GM19468 (cell line): ENCODE measurements around the gene NPAS2.

Source experiments
- ATAC-seq: cut with Tn5 transposase; IDR thresholded peaks from one replicate; pipeline ENCODE4 v1.9.1; 2021; ENCODE audit warnings: mild to moderate bottlenecking, moderate library complexity, moderate number of reproducible peaks; ENCODE audit not compliant: unreplicated experiment; ENCODE audit errors: extremely low read depth

NPAS2 gene

GRCh38 chr2:100852447-100852846 is 32.5 kb downstream of the NPAS2 start:
- no peak for ATAC-seq

GRCh38 chr2:100852999-100853908 is 33.3 kb downstream of the NPAS2 start:
- no peak for ATAC-seq

- no peak for ATAC-seq
These were observed 34.2 kb downstream of the NPAS2 start for GRCh38 chr2:100853909-100854810.

- ATAC-seq = no peak
These were observed 35.1 kb downstream of the NPAS2 start for GRCh38 chr2:100855084-100855483.

GRCh38 chr2:100855606-100856005 is 35.7 kb downstream of the NPAS2 start:
- ATAC-seq = no peak

GRCh38 chr2:100856732-100857131 is 36.8 kb downstream of the NPAS2 start:
- ATAC-seq = no peak

- ATAC-seq = no peak
These were observed 37.4 kb downstream of the NPAS2 start for GRCh38 chr2:100857341-100857740.

GRCh38 chr2:100857915-100858314 is 38.0 kb downstream of the NPAS2 start:
- no peak for ATAC-seq

- no peak for ATAC-seq
These were observed 40.0 kb downstream of the NPAS2 start for GRCh38 chr2:100859902-100860301.

GRCh38 chr2:100861340-100861739 is 41.4 kb downstream of the NPAS2 start:
- no peak for ATAC-seq

GRCh38 chr2:100862081-100862480 is 42.1 kb downstream of the NPAS2 start:
- no peak for ATAC-seq

GRCh38 chr2:100865816-100866460 is 46.0 kb downstream of the NPAS2 start:
- no peak for ATAC-seq

- no peak for ATAC-seq
These were observed 48.1 kb downstream of the NPAS2 start for GRCh38 chr2:100868083-100868482.

GRCh38 chr2:100869120-100869519 is 49.2 kb downstream of the NPAS2 start:
- no peak for ATAC-seq

GRCh38 chr2:100870652-100871531 is 51.0 kb downstream of the NPAS2 start:
- no peak for ATAC-seq

GRCh38 chr2:100875516-100876230 is 55.7 kb downstream of the NPAS2 start:
- ATAC-seq = no peak

GRCh38 chr2:100876231-100876860 is 56.4 kb downstream of the NPAS2 start:
- no peak for ATAC-seq

GRCh38 chr2:100877555-100877954 is 57.6 kb downstream of the NPAS2 start:
- ATAC-seq = no peak
